NCI-H2081 (cell line): ENCODE results near the gene MBOAT2.
"Not testable (repeated sequence)": the region's sequence is repeated elsewhere in the genome, so short reads cannot be mapped to it uniquely, and the experiment has no call there.

Experiments used
- DNase-seq, 2 experiments: peaks; one replicate each; lab custom pipeline; 2025; lab: John Stamatoyannopoulos, UW

Gene MBOAT2

GRCh38 chr2:8993196-8993901 is 10.1 kb downstream of the MBOAT2 start:
- DNase-seq: no peak

- DNase-seq: no peak
Observed at GRCh38 chr2:8992643-8993042, 10.8 kb downstream of the MBOAT2 start.

GRCh38 chr2:8989536-8990079 is 13.9 kb downstream of the MBOAT2 start:
- no peak for DNase-seq

- DNase-seq: no peak
Observed at GRCh38 chr2:8987410-8987809, 16.1 kb downstream of the MBOAT2 start.

- DNase-seq: no peak
Observed at GRCh38 chr2:8986327-8986976, 17.0 kb downstream of the MBOAT2 start.

GRCh38 chr2:8985561-8986326 is 17.7 kb downstream of the MBOAT2 start:
- DNase-seq: no peak

GRCh38 chr2:8984855-8985254 is 18.6 kb downstream of the MBOAT2 start:
- no peak for DNase-seq

- DNase-seq: no peak
Observed at GRCh38 chr2:8984157-8984556, 19.3 kb downstream of the MBOAT2 start.

- no peak for DNase-seq
Observed at GRCh38 chr2:8983571-8983970, 19.9 kb downstream of the MBOAT2 start.

GRCh38 chr2:8981876-8982275 is 21.6 kb downstream of the MBOAT2 start:
- no peak for DNase-seq

- DNase-seq: no peak
Observed at GRCh38 chr2:8980096-8980495, 23.4 kb downstream of the MBOAT2 start.

- no peak for DNase-seq
Observed at GRCh38 chr2:8977758-8978157, 25.7 kb downstream of the MBOAT2 start.

GRCh38 chr2:8976442-8977259 is 26.8 kb downstream of the MBOAT2 start:
- DNase-seq: no peak

GRCh38 chr2:8974016-8974415 is 29.5 kb downstream of the MBOAT2 start:
- no peak for DNase-seq

- DNase-seq: not testable (repeated sequence)
Observed at GRCh38 chr2:8973017-8973416, 30.5 kb downstream of the MBOAT2 start.

- not testable (repeated sequence) for DNase-seq
Observed at GRCh38 chr2:8972535-8972934, 30.9 kb downstream of the MBOAT2 start.

- DNase-seq: not testable (repeated sequence)
Observed at GRCh38 chr2:8969348-8969747, 34.1 kb downstream of the MBOAT2 start.

- no peak for DNase-seq
Observed at GRCh38 chr2:8966123-8966908, 37.2 kb downstream of the MBOAT2 start.

GRCh38 chr2:8965216-8965969 is 38.1 kb downstream of the MBOAT2 start:
- no peak for DNase-seq

- DNase-seq: no peak
Observed at GRCh38 chr2:8962890-8963289, 40.6 kb downstream of the MBOAT2 start.
